H1 (cell line): ENCODE measurements around the gene OR9I1. TPM values are rescaled to one million over a fixed set of nuclear protein-coding genes. Genes with fewer than 3 reads are reported as not detected.

Experiments used
- POLR2A ChIP-seq, 2 experiments: IDR thresholded peaks; 1 replicate in 1 of 2; 2 replicates in 1 of 2; pipeline ENCODE4 v1.6.1; 2011; ENCODE audit warnings: low read depth in 2 of 2, low read length in 2 of 2, mild to moderate bottlenecking in 2 of 2; ENCODE audit errors: control extremely low read depth in 1 of 2
- SIX5 ChIP-seq: IDR thresholded peaks from 2 replicates; pipeline ENCODE4 v1.6.1; 2011; ENCODE audit warnings: mild to moderate bottlenecking, low read depth, low read length
- polyA plus RNA-seq, 7 experiments: library from polyadenylated mRNA; depleted of rRNA in 3 of 7; stranded (reverse) in 5 of 7; unstranded in 2 of 7; fragments of >200 nt in 5 of 7; fragments of 200-250 nt in 2 of 7; gene quantifications; 1 replicate in 5 of 7; 2 replicates in 1 of 7; 4 replicates in 1 of 7; pipeline versions ENCODE4 v1.2.1 to v1.2.3, GENCODE V29; 2011 to 2013; ENCODE audit warnings: missing spikeins in 2 of 7, mixed read lengths in 2 of 7
- total RNA-seq: library from RNA; stranded (reverse); fragmentation: NEBNext Ultra II Directional; extraction: Animal tissue kit (Norgen Biotek cat#: 25700); gene quantifications from 2 replicates; pipeline ENCODE4 v1.2.1, GENCODE V29; 2021

OR9I1 gene
- total and polyA plus RNA-seq, 2 of the 8 experiments (the other 6 are each of a cell fraction or from before 2014, with no cell fraction given): not detected

GRCh38 chr11:58142761-58143160, 17.4 kb upstream of the OR9I1 start (continued):
- TF ChIP-seq POLR2A (IDR thresholded peaks at IDR 0.05; ENCODE audit: control extremely low read depth in 1 of 2, low read depth in 2 of 2, low read length in 2 of 2) (no peak), SIX5 (no peak)
- TF ChIP-seq, all 59 proteins: peak for 0
